Tibial nerve (tissue), 4 donors: ENCODE data around the gene ANO10.

Experiments
- EP300 ChIP-seq, 2 donors: sonication (generic); formaldehyde crosslinking; IDR thresholded peaks; one replicate each; pipeline ENCODE4 v1.6.1; 2017; ENCODE audit warnings: antibody characterized with exemption in 2 of 2, mild to moderate bottlenecking in 1 of 2
- POLR2A ChIP-seq, 2 donors: fragments of 450-650 bp; IDR thresholded peaks; one replicate each; pipeline ENCODE4 v1.6.1; 2017; ENCODE audit warnings: antibody characterized with exemption in 2 of 2, mild to moderate bottlenecking in 2 of 2, moderate library complexity in 2 of 2
- TF ChIP-seq, protein P1 (sequence below), 5 experiments: fragments of 200-600 bp in 3 of 5; fragments of 450-650 bp in 2 of 5; sonication (generic) in 3 of 5; IDR thresholded peaks; one replicate each; pipeline ENCODE4 v1.5.1; 2016 to 2019; ENCODE audit warnings: antibody characterized with exemption in 5 of 5, mild to moderate bottlenecking in 3 of 5, moderate library complexity in 2 of 5

DNA sequence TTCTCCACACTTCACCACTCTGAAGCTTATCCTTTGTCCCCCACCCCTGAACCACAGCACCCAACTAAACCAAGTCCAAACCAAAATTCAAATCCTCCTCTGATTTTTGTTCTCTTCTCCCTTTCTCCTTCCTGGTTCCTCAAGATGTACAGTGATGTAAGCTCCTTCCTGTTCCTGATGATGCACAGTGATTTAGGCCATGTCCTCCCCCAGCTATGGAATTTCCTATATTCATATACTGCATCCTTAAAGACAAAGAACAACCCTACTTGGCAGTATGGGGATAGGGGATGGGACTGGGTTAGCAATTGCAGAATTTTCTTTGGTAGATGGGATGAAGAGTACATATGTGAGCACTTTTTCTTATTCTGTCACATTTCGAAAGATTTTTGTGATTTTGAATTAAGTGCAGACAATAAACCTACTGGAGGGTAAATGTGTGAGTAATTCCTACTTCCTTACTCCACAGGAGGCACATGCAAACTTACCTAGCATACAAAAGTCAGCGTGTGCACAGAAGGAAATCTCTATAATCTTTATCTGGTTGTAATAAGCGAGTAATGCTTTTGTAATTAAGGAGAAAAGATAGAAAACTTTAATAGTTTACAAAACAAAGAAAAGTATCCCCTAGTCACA lies 125.0 kb downstream of the ANO10 start:
- TF ChIP-seq, protein P1, sequence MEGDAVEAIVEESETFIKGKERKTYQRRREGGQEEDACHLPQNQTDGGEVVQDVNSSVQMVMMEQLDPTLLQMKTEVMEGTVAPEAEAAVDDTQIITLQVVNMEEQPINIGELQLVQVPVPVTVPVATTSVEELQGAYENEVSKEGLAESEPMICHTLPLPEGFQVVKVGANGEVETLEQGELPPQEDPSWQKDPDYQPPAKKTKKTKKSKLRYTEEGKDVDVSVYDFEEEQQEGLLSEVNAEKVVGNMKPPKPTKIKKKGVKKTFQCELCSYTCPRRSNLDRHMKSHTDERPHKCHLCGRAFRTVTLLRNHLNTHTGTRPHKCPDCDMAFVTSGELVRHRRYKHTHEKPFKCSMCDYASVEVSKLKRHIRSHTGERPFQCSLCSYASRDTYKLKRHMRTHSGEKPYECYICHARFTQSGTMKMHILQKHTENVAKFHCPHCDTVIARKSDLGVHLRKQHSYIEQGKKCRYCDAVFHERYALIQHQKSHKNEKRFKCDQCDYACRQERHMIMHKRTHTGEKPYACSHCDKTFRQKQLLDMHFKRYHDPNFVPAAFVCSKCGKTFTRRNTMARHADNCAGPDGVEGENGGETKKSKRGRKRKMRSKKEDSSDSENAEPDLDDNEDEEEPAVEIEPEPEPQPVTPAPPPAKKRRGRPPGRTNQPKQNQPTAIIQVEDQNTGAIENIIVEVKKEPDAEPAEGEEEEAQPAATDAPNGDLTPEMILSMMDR (IDR thresholded peaks at IDR 0.05), result no peak
- TF ChIP-seq POLR2A (IDR thresholded peaks at IDR 0.05) (no peak), EP300 (IDR thresholded peaks at IDR 0.05) (no peak)
